NCI-H510A treated with DMSO at 0.1 percent for 48 hours (cell line): Measurements from ENCODE around the gene C1orf116.

ENCODE experiments used
- DNase-seq: peaks from one replicate; lab custom pipeline; 2025; lab: John Stamatoyannopoulos, UW

Gene C1orf116

DNA sequence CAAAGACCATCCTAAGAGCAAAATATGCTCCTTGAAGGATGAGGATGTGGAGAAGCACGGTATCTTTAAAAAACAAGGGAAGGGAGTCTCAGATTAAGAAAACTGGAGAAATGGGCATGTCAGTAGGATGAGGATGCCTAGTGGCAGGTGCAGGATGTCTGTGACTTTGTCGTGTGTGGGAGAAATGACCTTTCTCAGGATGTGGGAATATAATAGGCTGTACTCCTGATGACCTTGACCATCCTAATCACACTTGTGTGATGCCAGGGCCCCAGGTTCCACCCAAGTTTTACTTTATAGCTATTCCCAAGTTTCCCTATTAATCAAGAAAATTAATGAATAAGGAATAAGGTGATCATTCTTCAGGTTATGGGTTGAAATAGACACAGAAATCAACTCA lies 12.9 kb downstream of the C1orf116 start:
- no peak for DNase-seq

DNA sequence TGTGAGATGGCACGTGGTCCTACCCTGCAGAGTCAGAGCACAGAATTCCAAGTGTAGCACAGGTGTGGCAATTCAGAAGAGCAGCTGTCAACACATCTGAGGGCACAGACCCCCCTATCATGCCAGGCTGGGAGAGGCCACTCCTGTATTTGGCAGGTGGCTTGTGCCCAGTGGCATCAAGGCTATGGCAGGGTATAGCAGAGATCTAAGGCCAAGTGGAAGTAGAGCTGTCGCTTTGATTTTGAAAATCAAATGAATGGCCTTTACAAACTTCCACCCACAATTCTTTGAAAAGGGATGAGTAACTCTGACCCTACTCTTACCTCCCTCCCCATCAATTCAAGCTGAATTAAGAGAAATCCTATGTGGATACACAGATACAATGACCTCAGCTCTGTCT lies 13.4 kb downstream of the C1orf116 start:
- DNase-seq, result no peak

DNA sequence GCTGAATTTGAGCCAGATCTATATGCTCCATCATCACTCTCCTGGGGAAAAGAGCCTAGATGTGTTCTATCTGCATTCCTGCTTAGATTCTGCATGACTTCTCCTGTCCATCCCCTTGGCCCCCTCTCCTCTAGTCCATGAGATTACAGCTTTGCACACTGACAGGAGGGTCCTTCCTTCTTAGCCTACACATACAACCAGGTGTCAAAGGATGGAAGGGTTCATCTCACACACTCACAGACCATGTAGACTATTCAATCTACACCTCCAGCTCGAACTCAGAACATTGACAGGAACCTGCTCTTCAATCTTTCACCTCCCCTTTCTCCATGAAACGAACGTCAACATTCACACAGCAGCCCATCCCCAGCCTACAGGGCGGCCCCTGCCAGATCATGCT lies 13.8 kb downstream of the C1orf116 start:
- no peak for DNase-seq

DNA sequence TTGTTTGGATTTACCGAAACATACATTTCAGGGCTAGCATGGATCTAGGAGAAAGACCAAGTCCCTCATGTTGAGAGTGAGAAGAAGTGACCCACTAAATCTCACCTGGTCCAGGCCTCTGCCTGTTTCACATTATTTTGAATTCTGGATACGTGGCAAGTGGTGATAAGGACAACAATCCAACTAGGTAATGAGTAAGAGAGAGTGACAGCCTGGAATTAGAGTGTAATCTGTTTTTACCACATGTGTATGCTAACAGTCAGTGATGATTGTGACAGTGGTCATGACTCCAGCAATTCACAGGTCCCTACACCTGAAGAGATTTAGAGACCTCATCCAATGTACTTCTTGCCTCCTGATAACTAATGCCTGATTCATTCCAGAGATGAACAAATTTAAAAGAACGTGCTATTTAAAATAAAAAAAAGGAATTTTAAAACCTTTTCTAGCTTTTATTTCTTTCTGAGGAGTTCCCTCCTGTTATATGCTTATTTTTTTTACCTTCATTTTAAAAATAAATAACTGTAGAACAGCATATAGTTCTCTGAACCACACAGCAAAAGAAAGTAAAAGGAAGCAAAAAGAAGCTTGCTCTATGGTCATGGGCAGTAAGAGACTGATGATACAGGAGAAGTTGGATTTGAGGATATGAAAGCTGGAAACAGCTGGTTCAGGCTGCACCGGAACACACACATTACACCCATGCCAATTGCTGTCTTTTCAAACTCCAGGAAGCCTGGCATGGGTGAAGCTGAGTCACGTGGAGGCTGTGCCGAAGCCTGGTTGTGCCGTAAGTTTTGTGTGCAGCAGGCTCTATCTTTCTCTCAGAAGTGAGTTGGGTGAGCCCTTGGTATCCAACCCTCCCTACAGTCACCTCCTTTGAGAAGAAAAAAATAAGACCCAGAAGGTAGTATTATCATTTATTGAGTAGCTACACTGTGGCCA lies 14.7 kb downstream of the C1orf116 start:
- DNase-seq, result no peak

DNA sequence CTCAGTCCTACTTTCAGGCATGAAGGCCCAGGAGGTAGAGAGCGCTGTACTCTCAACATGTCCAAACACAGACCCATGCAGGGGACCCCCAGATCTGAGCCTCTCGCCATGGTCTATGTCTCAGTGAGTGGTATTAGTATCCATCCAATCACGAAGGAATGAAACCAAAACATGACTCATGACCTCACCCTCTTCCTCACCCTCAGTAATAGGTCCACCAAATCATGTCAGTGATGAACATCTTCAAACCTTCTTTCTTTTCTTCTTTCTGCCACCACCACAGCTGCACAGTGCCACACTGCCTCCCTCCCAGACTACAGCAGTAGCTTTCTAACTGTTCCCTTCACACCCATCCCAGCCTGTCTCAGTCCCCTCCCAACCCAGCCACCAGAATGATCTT lies 16.8 kb downstream of the C1orf116 start:
- no peak for DNase-seq

DNA sequence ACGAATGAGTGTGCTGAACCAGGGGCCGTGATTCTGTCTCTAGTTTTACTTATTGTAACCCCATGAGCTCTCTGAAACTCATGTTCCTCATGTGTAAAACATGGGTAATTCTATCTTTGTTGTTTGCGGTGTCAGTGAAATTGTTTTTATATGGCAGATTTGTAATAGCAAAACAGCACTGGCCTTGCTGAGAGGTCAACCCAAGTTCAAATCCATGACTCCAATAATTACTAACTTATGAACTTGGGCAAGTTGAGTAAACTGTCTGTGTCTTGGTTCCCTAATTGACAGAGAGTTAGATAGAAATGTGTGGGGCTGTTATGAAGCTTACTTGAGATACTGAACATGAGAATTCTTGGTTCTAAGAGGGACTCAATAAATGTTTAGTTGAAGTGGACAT lies 17.8 kb downstream of the C1orf116 start:
- no peak for DNase-seq

DNA sequence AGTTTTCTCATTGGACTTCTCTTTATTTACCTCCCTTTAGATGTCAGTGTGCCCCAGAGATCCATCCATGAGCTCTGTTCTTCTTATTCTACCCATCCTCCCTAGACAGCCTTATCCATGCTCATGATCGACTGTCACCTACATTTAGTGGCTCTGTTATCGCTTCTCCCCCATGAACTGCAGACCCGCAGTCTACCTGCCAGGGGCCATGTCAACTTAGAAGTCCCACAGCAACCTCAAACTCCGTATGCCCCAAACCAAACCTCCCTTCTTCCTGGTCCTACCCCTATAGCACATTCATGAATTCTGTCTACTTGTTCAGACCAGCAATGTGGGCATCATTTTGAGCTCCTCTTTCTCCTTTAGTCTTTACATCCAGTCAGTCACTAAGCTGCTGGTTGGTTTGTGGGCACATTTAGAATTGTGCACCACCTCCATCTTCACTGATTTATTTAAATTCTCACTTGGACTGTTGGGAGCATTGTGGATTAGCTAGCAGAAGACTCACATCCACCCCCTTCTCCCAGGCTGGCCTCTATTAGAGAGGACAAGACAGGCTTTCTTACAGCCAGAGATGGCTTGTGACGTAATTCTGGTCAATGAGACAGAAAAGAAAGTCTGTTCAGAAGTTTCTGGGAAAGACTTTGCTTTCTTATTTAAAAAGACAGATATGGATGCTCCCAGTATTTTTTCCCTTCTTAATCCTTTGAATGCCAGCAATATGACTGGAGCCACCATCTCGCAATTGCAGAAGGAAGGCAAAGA lies 19.1 kb downstream of the C1orf116 start:
- no peak for DNase-seq

DNA sequence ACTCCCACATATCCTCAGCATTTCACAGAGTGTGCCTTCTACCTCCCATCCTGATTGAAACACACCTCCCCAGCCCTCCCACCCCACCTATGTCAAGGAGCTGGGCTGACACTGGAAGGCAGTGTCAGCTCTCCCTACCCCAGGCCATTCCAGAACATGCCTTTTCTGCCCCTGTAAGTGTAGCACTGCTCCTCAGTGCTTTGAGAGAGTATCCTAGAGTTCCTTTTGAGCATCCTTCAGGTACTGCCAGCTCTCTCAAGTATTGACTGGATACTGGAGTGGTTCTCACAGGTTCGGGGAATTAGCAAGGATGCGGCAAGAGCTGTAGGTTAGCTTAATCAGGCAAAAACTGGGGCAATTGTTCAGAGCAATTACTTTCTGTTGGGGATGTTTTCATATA lies 21.8 kb downstream of the C1orf116 start:
- DNase-seq, result no peak

DNA sequence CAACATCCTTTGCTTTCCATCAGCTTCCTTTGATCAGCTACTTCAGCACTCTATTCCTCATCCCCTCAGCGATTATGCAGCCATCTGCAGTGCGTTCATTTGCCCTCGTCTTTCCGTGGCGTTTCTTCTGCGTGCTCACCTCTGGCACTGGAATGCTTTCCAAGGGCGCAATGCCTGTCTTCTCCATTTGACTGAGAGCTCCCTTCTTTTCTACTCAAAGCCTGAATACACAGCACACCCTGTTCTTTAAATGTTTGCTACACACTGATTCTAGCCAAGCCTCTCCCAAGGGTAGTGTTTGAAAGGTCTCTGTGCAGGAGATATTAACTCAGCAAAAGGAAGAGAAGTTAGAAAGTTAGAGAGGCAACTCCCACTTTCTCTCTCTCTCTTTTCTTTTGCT lies 22.6 kb downstream of the C1orf116 start:
- DNase-seq, result no peak

DNA sequence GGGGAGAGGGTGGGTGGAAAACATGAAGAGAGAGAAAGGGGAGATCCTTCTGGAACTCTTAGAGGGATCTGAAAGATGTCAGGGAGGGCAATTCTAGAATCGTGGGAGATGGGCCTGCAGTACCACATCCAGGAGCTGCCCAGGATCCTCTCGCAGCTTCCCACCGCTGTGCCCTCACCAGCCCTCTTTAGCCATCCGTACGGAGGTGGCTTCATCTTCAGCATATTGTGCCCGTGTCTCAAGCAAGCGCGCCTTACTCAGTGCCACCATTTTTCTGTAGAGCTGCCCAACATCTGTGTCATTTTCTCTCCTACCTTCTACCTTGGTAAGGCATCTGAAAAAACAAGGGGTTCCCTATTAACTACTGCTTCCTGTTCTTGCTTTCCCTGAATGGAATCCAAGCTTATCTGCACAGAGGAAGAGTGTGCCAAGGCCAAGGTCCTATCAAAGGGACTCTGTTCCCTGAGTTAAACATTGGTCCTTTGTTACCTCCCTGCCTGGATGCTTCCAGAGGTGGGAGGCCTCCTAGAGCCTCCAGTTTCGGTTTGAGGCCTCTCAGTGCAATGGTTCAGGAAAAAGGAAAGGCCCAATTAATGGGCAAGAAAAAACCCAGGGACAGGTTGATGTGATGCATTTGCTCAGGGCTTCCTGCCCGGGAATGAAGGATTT lies 23.2 kb downstream of the C1orf116 start:
- DNase-seq, result no peak

DNA sequence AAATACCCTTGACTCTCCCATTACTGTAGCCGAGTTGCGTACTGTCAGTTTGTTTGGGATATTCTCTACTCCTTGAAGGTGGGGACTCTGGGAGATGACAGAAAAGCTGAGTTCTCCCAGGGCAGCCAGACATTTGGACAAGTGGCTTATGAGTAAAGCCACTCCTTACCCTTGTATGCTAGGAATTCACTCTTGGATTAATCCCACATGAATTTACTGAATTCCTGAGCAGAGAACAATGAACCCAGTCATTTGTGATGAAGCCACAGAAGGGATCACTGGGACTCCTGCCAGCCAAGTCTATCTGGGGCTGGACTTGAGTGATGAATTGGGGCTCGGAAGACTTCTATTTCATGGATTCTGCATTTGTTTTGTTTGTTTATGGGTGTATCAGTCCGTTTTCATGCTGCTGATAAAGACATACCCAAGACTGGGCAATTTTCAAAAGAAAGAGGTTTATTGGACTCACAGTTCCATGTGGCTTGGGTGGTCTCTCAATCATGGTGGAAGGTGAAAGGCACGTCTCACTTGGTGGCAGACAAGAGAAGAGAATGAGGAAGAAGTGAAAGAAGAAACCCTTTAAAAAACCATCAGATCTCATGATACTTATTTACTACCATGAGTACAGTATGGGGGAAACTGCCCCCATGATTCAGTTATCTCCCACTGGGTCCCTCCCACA lies 25.1 kb downstream of the C1orf116 start:
- no peak for DNase-seq

DNA sequence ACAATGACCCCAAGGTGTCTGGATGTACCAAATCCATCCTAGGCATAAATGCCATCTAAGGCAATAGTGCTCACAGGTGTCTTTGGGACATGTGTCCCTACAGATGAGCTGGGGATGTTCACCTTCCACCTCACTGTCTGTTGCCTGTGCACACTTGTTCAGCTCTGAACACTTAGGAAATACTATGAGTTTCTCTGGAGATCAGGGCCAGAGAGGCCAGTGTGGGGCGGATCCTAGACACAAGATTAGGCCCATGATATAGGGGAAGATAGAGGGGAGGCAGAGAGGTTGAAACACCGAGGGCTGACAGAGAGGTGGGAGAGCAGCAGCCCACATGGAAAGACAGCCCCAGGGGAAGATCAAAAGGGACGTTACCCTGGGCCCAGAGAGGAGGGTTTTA lies 25.6 kb downstream of the C1orf116 start:
- no peak for DNase-seq

DNA sequence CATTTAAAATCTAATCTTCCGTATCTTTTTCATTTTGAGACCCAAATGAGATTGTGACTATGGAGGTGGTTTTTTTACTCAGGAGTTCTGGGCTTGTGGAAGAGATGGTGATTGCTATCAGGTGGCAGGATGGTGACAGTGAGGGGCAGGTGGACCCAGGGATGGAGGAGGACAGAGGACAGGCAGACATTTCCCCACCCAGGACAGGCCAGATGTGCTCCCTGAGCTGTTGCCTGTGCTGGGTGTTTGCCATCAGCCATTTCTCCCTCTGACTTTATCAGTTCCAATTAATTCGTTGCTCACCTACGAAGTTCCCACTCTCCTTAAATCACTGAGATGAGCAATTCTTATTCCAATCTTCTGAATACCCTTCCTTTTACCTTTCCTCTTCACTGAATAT lies 26.5 kb downstream of the C1orf116 start:
- no peak for DNase-seq

DNA sequence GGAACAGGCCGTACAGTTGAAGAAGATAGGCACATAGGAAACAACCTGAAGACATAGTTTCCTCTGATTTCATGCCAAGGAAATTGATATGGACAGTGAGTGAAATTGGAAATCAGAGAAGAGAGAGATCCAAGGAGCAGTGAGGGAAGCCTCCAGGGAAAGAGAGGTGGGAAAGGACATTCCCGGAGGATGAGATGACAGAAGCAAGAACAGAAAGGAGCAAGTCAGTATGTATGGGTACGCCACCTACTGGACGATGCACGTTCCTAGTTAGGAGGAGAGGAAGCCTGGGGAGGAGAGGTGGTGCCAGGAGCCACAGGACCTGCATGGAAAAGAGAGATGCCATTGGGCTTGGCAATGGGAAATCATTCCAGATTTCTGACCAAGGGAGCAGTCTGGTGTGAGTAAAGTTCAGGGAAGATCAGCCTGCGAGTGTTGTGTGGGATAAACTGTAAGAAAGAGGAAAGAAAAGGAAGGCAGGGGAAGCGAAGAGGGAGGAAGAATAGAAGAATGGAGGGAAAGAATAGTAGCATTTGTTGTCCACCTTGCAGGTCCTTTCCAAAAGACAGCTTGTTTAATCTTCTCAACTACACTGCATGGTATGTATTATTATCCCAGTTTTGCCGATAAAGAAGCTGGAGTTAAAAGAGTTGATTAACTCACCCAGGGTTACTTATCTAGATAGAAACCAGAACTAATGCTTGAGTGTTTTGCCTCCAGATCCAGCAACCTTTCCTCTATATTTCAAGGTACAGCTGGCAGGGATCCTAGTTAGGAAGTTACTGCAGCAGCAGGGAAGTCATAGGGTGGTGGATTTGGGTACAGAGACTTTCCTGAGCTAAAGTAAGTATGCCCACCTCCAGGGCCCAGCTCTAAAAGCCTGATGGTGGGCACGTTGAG lies 27.4 kb downstream of the C1orf116 start:
- peak; percentile 61 for DNase-seq

DNA sequence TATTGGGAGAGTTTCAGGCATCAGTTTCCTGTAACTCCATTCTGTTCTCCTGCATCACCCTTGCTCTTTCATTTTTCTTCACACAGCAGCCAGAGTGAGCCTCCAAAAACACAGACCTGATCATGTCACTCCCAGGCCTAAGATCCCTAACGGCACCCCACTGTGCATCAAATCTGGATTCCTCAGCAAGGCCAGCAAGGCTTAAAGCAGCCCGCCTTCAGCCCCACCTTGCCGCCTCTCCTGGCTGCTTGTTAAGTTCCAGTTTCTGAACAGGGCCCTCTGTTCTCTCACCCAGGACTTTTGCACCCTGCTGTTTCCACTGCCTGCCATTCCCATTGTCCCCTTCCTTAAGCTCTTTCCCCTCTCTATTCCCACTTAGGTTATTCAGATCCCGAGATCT lies 29.3 kb downstream of the C1orf116 start:
- DNase-seq, result no peak

DNA sequence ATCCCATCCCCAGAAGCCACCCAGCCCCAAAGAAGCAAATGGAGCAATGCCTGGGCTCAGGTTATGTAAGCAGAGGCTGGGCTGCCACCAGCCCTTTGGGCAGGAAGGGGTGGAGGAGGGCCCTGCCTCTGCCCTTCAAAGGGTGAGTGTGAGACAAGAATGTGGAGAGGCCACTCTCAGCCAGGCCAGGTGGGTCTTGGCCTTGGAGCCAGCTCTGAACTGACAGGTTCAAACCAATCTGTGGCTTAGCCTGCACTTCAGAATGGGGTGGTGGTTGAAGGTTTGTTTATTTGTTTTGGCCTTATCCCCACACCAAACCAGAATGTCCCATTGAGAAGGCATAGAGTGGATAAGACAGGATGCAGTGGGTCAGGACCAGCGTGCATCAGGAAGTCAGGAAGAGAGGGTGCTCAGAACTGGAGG lies 29.8 kb downstream of the C1orf116 start:
- DNase-seq, result peak; percentile 67

DNA sequence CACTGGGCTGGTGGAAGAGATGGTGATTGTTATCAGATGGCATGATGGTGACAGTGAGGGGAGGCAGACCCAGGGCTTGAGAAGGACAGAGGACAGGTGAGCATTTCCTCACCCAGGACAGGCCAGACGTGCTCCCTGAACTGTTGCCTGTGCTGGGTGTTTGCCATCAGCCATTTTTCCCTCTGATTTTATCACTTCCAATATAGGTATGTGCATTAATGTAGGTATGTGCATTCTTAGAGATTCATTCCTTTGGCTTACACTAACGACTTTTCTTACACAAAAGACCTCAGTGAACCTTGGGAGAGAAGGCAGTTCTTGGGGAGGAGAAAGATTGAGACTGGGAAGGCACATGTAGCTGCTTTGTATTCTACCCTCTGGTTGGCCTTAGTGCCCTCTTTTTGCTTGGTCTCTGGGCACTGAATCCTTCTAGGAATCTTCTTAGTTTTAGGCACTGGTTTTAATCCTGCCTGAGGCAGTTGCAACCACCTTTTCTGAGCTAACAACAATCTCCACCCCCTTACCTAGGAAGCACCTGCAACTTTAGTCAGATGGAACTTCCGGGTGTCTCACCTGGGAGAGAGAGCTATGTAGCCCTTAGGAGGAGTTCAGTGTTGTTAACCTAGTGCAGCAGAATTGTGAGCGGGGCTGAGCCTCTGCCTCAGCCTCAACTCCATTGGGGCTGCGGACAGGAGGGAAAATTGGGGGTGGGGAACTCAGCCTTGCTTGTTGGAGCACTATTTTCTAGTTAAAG lies 30.9 kb downstream of the C1orf116 start:
- DNase-seq, result peak; percentile 41

DNA sequence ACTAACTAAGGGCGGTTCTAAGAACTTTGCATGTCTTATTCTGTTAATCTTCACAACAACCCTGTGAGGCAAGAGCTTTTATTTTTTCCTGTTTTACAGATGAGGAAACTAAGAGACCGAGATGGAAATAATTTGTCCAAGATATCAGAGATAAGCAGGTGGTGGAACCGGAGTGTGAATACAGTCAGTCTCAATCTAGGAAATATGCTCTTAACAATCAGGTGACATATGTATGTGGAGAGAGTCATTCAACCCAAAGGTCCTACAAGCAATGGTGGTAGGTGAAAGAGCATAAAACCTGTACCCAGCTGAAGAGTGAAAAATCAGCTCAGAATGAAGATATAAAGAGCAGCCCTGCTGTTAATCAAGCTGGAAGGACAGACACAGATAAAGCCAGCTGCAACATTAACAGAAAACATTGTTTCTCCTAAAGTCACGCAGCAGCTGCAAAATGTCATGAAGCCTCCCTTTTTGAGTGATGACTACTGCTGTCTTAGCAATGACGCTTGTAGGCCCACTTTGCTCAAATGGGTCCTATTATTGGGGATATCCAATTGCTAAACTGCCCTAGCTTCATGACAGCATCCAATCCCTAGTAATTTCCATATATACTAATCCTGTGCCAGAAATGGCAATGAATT lies 31.8 kb downstream of the C1orf116 start:
- no peak for DNase-seq

DNA sequence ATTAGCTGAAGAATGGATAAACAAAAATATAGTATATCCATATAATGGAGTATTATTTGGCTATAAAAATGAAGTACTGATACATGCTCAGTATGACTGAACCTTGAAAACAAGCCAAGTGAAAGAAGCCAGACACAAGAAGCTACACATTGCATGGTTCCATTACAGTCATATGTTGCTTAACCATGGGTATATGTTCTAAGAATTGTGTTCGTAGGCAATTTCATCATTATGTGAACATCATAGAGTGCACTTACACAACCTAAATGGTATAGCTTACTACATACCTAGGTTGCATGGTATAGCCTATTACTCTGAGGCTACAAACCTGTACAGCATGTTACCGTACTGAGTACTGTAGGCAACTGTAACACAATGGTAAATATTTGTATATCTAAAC lies 33.7 kb downstream of the C1orf116 start:
- no peak for DNase-seq

DNA sequence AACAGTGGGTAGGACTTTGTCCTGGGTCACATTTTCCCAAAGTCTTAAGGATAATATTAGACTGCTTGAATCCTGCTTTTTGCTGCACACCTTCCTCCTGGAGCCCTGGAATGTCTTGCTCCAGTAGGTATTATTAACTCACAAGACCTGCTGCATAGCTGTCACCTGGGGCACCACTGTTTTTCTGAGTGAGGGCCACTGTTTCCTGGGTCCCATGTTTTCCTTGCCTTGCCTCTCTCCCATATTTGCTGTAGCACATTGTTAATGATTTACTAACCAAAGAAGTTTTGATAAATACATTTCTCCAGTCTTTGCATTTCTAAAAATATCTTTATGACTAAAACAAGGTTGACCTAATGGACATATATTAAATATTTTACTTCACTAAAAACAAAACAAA lies 39.8 kb downstream of the C1orf116 start:
- DNase-seq, result no peak
